ENCODE measurements around the gene KCNH5.

GRCh38 chr14:62776300-62776699, 269.0 kb downstream of the KCNH5 start:
- TF ChIP-seq CTCF (IDR thresholded peaks at IDR 0.05; ENCODE audit: borderline replicate concordance, extremely low read depth, low read length, poor library complexity, severe bottlenecking) (no peak), EZH2 (IDR thresholded peaks at IDR 0.05; ENCODE audit: borderline replicate concordance, low read depth, low read length, severe bottlenecking) (no peak)
